Adipose tissue (tissue), 3 donors: ENCODE data around the gene PRDM7. TPM values are rescaled to one million over a fixed set of nuclear protein-coding genes. Genes with fewer than 3 reads are reported as not detected.
"Not testable (repeated sequence)": the region's sequence is repeated elsewhere in the genome, so short reads cannot be mapped to it uniquely, and the experiment has no call there.

Source experiments
- H3K27ac ChIP-seq: one replicate; pipeline ENCODE4 v1.5.1; 2013; ENCODE audit warnings: low read depth, low read length
- WGBS, 3 donors: extraction: QIAGEN DNeasy Blood & Tissue Kit; methylation state at CpG; one replicate each; pipeline ENCODE4 v1.1.7; 2013; 5-methylcytosine and 5-hydroxymethylcytosine counted together
- polyA plus RNA-seq, 3 donors: library from polyadenylated mRNA; stranded (reverse); fragments of 200-250 nt; gene quantifications; one replicate each; pipeline ENCODE4 v1.2.3, GENCODE V29; 2013
- donor health status: healthy with polysubstance abuse.
- donor health status: Bipolar disorder and iron deficiency.
- donor health status: healthy.

PRDM7 gene
- not detected for polyA plus RNA-seq

DNA sequence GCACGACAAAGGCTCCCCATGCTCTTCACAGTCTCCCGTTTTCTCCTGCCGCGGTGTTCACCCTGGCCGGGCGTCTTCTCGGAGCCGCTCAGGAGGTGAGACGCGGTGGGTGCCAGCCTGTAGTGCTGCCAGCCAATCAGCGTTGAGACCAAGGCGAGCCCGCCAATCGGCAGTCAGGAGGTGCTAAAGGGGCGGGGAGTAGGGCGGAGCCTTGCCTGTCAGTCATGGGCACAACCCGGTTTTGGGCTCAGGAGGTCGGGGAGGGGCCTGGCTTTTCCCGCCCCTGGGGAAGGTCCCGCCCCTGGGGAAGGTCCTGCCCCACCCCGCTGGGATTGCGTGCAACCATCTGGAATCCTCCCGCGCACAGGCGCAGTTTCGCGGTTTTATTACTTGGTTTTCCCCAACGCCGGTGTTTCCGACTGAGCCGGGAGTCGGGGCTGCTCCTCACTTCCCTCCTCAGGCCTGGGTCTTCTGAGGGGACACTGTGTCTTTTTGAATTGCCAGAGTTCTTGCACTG, at the start of gene PRDM7:
TSS of gene PRDM7 (minus strand) at position 92 of the 517 bp plus-strand sequence. CDS start 1,421 bp downstream, outside the sequence.
- no peak within 1 kb of the TSS for H3K27ac ChIP-seq
- WGBS, 3 donors = 1 to 10% (median 2%) methylated on average over 32 of the region's 32 CpGs

DNA sequence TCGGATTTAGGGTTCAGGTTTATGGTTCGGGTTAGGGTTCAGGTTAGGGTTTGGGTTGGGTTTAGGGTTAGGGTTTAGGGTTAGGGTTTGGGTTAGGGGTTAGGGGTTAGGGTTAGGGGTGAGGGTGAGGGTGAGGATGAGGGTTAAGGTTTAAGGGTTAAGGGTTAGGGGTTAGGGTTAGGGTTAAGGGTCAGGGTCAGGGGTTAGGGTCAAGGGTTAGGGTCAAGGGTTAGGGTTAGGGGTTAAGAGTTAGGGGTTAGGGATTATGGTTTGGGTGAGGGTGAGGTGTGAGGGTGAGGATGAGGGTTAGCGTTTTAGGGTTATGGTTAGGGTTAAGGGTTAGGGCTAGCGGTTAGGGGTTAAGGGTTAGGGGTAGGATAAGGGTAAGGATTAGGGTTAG, 44.7 kb upstream of the PRDM7 start:
- not testable (repeated sequence) for H3K27ac ChIP-seq
- 100% methylated on average over 1 of the region's 4 CpGs; no CpG with 5 or more reads in 1 of the 3 donors for WGBS, 3 donors

DNA sequence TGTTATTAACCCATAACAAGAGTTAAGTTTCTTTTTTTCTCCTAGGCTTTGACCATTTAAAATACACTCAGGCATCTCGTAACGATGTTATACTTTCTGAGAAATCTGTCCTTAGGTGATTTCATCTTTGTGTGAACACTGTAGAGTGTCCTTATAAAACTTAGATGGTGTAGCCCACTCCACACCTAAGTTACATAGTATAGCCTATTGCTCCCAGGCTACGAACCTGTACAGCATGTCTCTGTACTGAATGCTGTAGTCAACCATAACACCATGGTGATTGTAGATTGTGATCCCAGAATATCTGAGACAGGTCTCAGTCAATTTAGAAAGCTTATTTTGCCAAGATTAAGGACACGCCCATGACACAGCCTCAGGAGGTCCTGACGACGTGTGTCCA, 30.5 kb upstream of the PRDM7 start:
- 67% methylated on average over 1 of the region's 6 CpGs; no CpG with 5 or more reads in 2 of the 3 donors for whole genome bisulfite sequencing, 3 donors
- not testable (repeated sequence) for H3K27ac ChIP-seq

DNA sequence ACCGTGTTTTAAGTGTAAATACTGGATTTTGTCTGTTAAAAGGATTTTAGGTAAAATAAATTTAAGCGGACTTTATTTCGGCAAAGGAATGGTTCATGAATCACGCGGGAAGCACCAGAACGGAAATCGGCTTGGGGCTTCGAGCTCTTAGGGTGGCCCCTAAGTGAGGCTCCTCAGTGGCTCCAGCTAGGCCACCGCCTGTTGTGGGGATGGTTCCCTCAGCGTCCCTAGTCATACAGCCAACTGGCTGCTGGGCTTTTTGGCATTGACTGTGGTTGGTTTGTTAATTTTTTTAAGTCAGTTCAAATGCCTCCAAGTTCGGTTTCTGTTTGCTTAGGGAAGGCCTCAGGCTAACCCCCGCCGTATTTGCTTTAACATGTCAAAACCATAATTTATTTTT, 29.9 kb upstream of the PRDM7 start:
- not testable (repeated sequence) for H3K27ac ChIP-seq
- 92 to 95% (median 92%) methylated on average over 8 of the region's 13 CpGs for WGBS, 3 donors

DNA sequence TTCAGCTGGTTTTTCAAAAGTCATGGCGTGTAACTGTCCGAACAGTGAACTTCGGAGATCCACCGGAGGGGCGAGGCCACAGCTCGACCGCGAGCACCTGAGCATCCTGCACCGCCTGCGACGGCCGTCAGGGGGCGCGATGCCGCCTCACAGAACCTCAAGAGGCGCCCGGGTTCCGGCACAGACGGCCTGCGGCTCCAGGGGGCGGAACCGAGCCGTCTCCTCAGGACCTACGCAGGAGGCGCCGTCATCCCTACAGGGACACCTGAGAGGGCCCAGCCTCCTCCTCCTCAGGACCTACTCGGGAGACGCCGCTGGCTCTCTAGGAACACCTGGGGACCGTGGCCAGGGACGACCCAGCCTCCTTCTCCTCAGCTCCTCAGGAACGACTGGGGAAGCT, 29.1 kb upstream of the PRDM7 start:
- not testable (repeated sequence) for H3K27ac ChIP-seq
- 18 to 51% (median 31%) methylated on average over 24 to 30 of the region's 32 CpGs for WGBS, 3 donors

DNA sequence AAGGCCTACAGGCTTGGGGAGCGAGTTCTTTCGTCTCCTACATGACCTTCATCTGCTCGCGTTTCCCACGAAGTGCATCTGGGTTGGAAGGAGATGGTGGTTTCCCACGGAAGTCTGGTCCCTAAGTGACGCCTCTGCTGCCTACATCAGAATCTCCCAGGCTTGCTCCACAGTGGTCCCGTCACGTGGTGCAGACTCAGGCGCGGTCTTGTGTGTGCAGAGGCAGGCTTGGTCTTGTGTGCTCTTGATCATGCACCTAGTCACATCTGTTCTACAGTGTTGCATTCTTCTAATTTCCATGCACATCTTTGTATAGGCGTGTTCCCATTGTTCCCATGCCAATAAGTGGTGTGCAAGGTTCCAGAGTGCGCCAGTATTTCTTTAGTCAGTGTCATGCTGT, 27.6 kb upstream of the PRDM7 start:
- H3K27ac ChIP-seq = not testable (repeated sequence)
- 82 to 85% (median 85%) methylated on average over 12 to 13 of the region's 13 CpGs for WGBS, 3 donors

DNA sequence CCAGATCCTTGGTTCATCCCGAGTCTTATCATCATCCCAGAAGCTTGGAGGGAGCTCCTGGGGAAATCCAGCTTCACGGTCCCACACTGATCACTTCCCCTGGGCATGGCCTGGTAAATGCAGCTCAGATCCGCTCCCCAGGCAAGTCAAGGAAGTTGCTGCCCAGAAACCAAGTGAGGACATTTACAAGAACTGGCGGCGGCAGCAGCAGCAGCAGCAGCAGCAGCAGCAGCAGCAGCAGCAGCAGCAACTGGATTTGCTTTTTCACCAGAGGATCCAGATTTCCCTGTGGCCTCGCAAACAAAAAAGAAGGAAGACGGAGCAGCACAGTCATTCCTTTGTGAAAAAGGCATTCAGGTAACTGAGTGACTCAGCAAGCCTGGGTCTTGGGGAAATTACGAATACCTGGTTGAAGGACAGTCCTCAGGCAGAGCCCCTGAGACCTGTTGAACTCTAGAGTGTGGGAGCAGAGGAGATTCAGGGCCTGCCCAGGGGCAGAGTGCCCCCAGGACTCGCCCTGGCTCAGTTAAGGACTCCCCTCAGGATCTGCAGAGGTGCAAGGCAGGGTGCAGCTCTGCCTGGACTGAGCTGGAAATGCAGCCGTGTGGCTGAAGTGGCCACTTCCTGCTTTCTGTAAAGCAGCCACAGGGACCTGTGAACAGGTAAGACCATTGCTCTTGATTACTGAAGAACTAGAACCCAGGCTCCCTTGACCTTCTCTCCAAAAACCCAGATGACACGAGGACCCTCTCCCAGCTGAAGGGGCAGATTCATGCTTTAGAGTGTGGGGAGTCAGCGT, 25.2 kb upstream of the PRDM7 start:
- H3K27ac ChIP-seq = not testable (repeated sequence)
- 41 to 62% (median 62%) methylated on average over 7 to 10 of the region's 12 CpGs for WGBS, 3 donors

DNA sequence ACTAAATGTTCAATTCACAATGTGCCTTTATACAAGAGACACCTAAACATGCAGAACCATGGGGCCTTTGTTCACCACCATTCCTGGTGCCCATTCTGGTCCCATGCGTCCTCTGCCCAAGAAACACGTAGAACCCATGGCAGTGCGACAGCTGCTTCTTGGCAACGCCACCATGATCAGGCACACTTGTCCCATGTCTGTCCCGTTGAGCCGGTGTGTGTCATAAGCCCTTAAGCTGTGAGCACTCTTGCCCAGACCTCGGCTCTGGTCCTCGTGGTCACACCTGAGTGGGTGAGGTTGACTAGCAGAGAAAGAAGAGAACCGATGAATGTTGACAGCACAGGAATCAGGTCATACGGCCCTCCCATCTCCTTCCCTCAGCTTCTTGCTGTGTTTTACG, 24.2 kb upstream of the PRDM7 start:
- 88 to 96% (median 93%) methylated on average over 8 to 10 of the region's 11 CpGs for WGBS, 3 donors
- not testable (repeated sequence) for H3K27ac ChIP-seq

DNA sequence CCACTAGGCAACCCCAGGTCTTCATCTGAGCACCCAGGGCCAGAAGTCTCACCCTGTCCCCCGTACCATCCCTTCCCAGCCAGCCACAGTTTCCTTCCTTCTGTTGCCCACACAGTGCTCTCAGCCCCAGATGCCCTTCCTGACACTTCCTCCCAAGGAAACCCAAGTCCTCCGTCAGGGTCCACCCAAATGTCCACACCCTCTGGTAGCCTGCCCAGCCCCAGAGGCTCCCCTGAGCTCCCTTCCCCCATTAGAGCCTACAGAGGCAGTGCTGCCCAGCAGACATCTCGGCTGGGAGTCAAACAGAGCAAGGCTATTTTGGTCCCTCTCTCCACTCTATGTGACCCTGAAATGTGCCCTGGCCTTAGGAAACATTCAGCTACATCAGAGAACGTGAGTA, 23.7 kb upstream of the PRDM7 start:
- no CpG with 5 or more reads among the region's 4 CpGs for WGBS, 3 donors
- H3K27ac ChIP-seq = not testable (repeated sequence)

DNA sequence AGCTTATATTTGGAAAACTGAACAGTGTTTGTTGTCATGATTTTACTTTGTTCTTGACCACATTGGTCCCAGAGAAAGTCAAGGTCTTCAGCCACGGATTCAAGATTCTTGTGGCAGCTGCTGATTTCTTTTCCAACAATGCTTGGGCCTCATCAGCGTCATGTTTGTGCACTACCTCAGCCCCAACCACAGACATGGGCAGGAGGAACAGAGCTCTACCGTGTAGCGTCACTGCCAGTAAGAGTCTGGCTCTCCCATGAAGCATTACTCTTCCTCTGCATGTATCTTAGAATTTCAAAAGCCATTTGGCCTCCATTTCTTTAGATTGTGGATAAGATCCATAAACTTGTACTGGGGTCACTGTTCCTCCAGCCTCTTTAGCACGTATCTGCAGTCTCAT, 23.1 kb upstream of the PRDM7 start:
- WGBS, 3 donors = 39 to 57% (median 53%) methylated on average over 4 of the region's 5 CpGs
- not testable (repeated sequence) for H3K27ac ChIP-seq

DNA sequence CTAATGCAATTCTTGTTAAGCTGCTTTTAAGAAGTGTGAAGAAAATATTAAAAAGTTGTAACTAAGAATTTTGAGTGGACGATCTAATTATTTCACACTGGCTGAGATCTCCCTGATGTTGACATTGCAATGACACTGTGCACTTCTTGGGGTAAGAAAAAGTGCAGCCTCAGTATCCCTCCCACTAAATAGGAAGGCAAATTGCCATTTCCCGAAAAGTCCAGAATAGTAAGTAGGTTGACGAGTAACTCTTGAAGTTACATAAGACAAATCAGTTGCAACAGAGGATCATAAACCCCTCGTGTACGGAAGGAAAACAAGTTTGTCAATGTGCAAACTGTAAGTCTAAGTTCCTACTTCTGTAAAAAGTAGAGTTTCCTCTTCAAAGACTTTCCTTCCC, 21.8 kb upstream of the PRDM7 start:
- 36 to 65% (median 38%) methylated on average over 2 to 3 of the region's 5 CpGs for WGBS, 3 donors
- not testable (repeated sequence) for H3K27ac ChIP-seq

DNA sequence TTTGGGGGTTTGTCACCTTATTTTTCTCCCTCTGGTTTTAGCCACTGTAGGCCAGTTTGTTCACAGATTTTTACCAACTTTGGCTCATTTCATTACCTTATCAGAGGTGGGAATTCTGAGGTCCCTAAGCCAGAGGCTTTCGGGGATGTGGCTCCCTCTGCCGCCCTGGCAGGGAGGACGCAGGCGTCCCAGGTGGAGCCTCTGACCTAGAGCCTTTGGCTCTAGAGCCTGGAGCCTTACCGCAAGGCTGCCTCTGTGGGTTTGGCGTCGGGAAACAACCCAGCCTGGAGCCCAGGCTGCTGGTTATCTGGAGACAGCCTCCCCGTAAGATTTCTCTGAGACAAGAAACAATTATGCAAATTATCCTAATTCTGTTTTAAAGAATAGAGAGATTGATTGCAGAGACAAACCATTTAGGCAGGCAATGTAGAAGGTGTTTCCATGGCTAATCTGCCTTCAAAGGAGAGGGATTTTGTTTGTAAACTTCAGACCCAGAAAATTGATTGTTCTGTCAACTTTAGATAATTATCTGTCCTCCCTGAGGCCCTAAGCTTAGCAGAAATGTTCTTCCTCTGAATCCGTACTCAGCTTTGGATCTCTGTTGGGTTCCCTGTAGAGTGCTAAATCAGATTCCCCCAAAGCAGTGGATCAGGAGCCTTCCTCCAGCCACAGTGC, 20.0 kb upstream of the PRDM7 start:
- 68 to 82% (median 78%) methylated on average over 9 of the region's 9 CpGs for WGBS, 3 donors
- not testable (repeated sequence) for H3K27ac ChIP-seq

DNA sequence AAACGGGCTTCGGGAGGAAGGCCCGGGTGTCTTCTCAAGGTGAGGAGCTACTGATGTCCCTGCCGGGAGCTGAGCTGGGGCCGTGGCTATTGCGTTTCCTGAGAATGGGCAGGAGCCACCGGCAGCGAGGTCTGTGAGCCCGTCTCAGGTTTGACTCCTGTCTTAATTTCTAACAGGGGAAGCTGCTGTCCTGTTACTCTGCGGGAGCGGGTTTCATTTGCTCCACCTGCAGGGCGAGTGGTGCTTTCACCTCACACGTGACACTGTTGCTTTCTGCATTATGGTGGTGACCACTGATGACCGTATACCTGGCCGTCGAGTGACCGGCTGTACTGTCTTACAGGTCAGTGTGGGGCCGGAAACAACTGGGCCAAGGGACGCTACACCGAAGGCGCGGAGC, 17.7 kb upstream of the PRDM7 start:
- not testable (repeated sequence) for H3K27ac ChIP-seq
- WGBS, 3 donors = 86 to 89% (median 89%) methylated on average over 18 to 22 of the region's 22 CpGs

DNA sequence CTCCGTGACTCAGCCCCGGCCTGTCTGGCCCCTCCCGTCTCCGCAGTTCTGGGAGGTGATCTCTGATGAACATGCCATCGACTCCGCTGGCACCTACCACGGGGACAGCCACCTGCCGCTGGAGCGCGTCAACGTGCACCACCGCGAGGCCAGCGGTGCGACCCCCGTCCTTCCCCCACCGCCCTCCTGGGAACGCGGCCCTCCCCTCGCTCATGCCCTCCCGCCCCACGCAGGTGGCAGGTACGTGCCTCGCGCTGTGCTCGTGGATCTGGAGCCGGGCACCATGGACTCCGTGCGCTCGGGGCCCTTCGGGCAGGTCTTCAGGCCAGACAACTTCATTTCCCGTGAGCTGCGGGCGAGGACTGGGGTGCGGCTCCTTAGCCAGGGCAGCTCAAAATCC, 17.2 kb upstream of the PRDM7 start:
- WGBS, 3 donors = 91 to 94% (median 94%) methylated on average over 4 to 34 of the region's 35 CpGs
- H3K27ac ChIP-seq = not testable (repeated sequence)

DNA sequence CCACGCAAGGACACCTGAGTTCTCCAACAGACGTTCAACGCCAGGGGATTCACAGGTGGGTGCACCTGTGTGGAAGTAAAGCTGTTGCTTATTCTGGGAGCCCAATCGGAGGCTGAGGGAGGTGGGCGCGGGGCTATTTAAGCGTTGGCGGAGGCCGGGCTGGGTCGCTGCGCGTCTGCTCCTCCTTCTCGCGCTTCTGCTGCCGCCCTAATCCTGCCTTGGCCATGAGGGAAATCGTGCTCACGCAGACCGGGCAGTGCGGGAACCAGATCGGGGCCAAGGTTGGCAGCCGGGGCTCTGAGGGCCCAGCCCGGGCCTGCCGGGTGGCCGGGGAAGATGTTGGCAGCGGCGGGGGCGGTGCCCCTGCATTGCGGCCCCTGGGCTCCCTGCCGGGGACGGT, 16.7 kb upstream of the PRDM7 start:
- 86 to 93% (median 92%) methylated on average over 26 to 28 of the region's 30 CpGs for WGBS, 3 donors
- not testable (repeated sequence) for H3K27ac ChIP-seq

DNA sequence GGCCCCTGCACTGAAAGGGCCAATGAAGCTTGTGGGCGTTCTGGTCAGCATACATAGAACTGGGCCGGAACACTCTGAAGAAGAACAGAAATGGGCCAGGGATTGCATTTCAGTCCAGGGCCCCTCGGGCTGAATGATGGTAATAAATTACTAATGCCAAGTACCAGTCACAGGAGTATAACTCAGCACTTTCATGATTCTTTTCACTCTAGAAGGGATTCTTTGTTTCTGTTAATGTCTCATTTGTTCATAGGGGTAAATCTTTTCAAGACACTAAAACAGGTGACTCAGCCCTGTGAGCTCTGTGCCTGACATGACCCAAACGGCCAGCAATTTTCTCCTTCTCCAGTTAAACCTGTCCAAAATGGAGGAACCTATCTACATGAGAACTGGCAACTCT, 15.7 kb upstream of the PRDM7 start:
- H3K27ac ChIP-seq = not testable (repeated sequence)
- 49 to 62% (median 54%) methylated on average over 4 of the region's 4 CpGs for WGBS, 3 donors

DNA sequence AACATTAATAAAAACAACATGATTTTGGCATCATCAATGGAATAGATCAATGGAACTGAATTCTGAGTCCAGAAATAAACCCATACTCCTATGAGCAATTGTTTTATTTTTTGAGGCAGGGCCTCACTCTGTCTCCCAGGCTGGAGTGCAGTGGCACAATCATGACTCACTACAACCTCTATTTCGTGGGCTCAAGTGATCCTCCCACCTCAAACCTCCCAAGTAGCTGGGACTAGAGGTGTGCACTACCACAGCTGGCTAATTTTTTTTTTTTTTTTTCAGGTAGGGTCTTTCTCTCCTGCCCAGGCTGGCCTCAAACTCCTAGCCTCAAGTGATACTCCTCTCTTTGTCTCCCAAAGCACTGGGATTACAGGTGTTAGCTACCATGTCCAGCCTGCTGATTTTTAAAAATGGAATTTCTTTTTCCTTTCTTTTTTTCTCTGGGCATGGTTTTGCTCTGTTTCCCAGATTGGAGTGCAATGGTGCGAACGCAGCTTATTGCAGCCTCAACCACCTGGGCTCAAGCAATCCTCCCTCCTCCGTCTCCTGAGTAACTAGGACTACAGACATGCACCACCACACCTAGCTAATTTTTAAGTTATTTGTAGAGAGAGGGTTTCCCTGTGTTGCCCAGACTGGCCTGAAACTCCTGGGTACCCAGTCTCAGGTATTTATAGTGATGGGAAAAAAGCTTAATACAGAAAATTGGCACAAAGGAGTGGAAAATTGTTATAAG, 7.3 kb upstream of the PRDM7 start:
- H3K27ac ChIP-seq = no peak overlapping the region
- 80 to 81% (median 81%) methylated on average over 4 of the region's 4 CpGs for WGBS, 3 donors

DNA sequence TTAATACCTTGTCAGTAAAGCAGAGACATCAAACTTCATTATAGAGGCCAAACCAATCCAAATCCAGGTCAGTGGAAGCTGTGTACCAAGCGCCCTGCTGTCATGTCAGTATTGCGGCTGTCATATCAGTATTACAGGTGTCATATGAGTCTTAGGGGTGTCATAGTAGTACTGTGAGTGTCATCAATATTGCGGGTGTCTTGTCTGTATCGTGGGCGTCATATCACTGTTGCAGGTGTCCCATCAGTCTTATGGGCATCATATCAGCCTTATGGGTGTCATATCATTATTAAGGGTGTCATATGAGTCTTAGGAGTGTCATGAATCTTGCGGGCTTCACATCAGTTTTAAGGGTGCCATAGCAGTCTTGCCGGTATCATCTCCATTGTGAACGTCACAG, 6.0 kb upstream of the PRDM7 start:
- H3K27ac ChIP-seq = no peak overlapping the region
- 92 to 94% (median 94%) methylated on average over 8 of the region's 8 CpGs for WGBS, 3 donors

DNA sequence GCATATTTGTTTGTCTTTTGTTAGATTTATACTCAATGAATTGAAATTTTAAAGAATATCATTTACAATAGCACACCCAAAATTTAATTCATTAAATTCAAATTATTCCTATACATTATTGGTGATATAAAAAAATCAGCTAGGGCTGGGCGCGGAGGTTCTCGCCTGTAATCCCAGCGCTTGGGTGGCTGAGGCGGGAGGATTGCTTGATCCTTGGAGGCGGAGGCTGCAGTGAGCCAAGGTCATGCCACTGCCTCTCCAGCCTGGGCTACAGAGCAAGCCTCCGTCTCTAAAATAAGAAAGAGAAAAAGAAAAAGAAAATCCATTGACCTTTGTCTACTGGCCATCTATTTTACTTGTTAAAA, 4.5 kb upstream of the PRDM7 start:
- 7 to 30% (median 20%) methylated on average over 7 of the region's 7 CpGs for WGBS, 3 donors
- no peak overlapping the region for H3K27ac ChIP-seq
